Amniotic epithelial cell (primary cell): Measurements from ENCODE around the gene NAV2.
"Not testable (repeated sequence)": the region's sequence is repeated elsewhere in the genome, so short reads cannot be mapped to it uniquely, and the experiment has no call there.

Experiments used
- DNase-seq: peaks from one replicate; pipeline ENCODE4 v3.0.0-alpha.2; 2010; ENCODE audit warnings: low read depth

Gene NAV2

DNA sequence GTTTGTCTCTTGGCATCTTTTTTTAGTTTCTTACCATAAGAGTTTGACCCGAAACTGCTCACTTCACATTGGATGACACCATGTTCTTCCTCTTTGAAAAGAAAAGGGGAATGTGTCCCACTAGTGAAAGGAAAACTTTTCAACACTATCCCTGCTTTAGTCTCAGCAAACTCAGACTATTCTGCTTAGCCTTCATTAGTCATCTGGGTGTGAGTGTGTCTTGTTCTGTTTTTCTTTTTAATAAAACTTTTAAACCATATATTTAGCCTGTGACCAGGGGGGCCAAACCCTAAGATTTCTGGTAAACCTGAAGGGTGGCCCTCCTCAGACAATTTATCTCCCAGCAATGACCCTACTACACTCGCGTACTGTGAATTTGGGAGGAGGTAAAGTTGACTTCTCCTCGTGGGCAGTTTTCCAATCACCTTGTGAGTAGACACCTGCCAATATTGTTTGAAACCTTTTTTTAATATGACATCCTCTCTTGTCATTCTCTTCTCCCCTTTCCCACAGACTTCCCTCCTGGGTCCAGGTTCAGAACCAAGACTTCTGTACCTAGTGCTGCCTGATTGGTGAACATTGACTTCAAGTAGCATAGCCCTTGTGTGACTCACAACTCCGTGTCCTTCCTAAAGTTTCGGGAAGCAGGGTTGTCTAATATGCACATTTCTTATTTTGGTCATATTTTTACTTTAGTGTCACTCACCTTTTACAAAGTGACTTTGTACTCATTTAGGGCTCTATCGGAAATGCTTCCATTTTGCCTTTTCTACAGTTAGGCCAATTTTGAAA, 407.7 kb downstream of the NAV2 start:
- no peak for DNase-seq

DNA sequence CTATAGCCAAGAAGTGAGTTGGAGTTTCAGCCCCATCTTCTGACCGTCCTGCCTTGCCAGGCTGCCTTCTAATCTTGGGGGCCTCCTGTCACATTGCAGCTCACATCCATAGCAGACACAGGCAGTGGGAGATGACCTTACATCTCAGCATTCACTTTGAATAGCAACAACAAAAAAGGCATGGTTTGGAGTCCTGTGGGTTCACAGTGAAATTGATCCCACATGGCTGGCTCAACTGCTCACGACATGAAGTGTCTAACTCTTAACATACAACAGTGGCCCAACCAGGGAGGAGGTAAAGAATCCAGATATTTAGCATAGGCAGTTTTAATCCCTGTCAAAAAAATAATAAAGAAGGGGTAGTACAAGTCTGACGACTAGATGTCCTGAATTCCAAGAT, 409.5 kb downstream of the NAV2 start:
- DNase-seq: no peak

DNA sequence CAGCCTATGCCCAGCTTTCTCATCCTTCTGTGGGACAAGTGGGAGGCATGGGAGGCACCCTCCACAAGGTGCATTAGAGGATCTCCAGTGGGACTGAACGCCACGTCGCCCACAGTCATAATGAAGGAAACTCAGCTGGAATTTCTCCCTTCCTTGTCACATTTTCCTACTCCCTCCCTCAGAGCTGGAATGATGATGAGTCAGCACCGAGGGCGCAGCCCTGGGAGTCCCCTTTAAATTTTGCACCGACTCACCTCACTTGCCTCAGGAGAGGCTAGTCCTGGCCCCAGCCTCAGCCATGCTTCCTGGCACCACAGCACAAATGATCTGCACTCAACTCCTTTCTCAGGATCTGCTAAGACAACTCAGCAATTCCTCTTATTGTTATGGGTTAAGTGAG, 413.3 kb downstream of the NAV2 start:
- DNase-seq: peak; percentile 15

GRCh38 chr11:20126724-20127123, 414.1 kb downstream of the NAV2 start:
- DNase-seq: no peak

DNA sequence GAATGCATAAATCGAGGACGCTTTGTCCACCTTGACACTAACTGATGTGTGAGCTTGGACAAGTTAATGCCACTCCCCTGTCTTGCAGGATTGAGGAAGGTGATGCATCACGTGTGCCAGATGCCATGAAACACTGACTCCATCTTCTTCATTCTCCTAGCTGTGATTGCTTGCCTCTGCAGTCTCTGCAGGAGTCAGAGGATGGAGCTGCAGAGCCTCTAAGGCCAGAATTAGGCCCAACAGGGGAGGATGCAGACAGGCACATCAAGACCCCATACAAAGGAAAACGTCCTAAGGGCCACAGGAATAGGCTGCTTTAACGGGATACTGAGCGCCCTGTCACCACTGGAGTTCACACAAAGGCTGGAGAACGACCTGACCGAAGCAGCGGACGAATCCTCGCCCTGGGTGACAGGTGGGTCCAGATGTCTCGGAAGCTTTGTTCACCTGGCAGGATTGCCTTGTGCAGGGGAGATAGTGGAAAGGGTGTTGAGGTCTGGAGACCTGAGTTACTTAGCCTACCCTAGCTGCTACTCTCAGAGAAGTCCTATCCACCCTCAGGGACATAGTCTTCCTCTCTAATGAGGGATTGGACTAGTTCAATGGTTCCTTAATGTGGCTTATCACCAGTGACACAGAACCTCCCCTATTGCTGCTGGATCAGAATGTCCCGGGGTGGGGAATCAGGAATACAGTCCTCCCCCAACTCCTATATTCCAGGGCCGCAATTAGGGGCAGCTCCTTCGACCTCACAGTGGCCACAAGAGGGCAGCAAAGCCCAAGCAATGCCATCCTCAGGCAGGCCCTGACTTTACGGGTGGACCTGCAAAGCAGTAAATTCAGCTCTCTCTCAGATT, 415.3 kb downstream of the NAV2 start:
- DNase-seq: peak; percentile 51

DNA sequence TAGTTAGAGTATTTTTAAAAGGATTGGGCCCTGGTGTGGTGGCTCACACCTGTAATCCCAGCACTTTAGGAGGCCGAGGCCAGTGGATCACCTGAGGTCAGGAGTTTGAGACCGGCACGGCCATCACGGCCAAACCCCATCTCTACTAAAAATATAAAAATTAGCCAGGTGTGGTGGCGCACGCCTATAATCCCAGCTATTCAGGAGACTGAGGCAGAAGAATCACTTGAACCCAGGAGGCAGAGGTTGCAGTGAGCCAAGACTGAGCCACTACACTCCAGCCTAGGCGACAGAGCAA, 415.8 kb downstream of the NAV2 start:
- not testable (repeated sequence) for DNase-seq

DNA sequence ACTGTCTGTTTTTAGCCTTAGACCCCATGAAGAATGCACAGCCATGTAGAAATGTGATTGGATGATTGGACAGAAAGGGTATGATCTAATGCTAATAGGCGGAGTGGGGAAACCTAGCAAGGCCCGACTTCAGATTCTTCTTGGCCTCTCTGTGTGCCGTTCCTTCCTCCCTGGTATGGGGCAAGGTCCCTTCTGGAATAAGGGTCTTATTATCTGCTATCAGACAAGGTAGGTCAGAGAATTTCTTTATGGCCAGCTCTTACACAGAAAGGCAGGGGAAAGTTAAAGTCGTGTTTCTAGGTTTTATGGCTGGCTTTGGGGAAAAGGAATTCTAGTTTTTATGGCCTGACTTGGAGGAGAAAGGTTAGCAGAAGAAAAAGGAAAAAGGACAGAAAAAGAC, 417.0 kb downstream of the NAV2 start:
- no peak for DNase-seq

- DNase-seq: peak; percentile 36
These were observed 419.4 kb downstream of the NAV2 start for GRCh38 chr11:20131788-20132666.

DNA sequence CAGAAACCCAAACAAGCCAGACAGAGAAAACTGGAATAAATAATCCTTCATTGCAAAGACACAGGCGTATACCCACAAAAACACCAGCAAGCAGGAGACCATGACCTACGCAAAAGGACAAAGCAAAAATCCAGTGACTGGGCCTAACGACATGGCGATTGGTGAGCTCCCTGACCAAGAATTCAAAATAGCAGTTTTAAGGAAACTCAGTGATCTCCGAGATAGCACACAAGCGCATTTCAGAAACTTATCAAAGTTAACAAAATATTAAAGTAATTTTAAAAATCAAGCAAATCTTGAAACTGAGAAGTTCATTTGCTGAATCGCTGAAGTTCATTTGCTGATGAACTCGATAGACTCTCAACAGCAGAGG, 420.0 kb downstream of the NAV2 start:
- no peak for DNase-seq

GRCh38 chr11:20134991-20135736, 422.5 kb downstream of the NAV2 start:
- DNase-seq: peak; percentile 12

- DNase-seq: no peak
These were observed 425.0 kb downstream of the NAV2 start for GRCh38 chr11:20137637-20138036.

- no peak for DNase-seq
These were observed 426.1 kb downstream of the NAV2 start for GRCh38 chr11:20138707-20139106.

GRCh38 chr11:20154381-20154780, 441.7 kb downstream of the NAV2 start:
- DNase-seq: no peak

DNA sequence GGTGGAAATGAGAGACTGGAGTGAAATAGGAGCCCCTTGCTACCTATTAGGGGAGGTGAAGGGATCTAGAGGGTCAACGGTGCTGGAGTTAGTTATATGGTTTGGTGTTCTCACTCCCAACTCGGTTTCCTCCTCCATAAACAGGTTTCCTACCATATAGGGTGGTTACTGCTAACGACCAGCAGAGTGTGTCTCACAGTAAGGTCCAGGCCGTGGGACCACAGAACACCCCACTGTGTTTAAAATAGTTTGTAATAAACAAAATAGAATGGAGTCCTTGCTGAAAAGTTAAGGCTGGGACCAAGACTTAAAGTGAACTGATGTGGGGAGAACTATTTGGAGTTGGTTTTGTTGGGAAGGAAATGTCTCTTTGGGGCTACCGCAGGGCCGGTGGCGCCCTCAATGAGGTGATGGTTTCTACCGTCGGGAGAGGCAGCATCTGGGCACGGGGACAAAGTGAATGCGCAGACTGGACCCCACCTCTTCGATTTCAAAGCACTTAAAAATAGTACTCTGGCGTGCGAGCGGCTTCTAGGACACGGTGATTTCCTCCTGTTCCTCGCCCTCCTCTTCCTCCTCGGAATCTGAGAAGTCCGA, 443.1 kb downstream of the NAV2 start:
- no peak for DNase-seq

DNA sequence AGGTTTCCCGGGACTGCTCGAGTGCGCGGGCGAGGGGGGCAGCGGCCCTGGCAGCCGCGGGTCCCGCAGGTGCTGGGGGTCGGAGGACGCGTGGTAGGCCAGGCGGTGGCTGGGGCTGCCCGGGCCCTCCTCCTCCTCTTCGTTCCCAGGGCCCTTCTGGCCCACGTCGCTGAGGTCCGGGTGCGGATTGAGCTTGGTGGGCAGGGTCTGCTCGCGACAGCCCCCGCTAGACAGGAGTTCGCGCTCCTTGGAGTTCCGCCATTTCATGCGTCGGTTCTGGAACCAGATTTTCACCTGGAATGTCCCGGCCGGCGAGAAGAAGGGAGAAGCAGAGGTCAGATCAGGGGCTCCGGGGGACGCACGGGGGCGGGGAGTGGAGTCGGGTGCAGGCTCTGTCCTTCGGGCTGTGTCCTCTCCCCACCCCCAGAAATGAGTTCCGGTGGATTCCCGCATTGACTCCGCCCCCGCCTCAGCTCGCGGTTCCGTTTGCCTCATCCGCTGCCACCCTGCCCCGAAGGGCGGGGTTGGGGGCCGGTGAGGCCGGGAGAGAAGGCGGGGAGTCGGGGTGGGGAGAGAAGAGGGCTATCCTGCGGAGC, 443.7 kb downstream of the NAV2 start:
- DNase-seq: no peak

GRCh38 chr11:20156876-20157613, 444.4 kb downstream of the NAV2 start:
- no peak for DNase-seq

DNA sequence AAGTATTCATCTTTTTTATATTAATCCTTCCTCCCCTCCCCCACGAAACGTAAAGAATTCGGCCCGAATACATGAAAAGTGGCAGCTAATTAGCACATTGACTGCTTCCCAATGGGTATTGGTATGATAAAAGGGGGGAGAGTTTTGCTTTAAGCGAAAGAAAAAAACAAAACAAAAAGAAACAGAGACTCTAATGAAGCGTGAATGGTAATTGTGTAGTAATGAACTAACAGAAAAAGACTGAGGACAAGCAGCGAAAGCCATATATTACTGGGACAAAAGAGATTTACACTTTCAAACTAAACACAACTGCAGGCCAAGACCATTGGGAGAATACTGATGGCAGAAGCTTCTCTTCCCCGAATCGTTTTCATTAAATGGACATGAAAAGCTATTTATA, 445.1 kb downstream of the NAV2 start:
- DNase-seq: no peak

DNA sequence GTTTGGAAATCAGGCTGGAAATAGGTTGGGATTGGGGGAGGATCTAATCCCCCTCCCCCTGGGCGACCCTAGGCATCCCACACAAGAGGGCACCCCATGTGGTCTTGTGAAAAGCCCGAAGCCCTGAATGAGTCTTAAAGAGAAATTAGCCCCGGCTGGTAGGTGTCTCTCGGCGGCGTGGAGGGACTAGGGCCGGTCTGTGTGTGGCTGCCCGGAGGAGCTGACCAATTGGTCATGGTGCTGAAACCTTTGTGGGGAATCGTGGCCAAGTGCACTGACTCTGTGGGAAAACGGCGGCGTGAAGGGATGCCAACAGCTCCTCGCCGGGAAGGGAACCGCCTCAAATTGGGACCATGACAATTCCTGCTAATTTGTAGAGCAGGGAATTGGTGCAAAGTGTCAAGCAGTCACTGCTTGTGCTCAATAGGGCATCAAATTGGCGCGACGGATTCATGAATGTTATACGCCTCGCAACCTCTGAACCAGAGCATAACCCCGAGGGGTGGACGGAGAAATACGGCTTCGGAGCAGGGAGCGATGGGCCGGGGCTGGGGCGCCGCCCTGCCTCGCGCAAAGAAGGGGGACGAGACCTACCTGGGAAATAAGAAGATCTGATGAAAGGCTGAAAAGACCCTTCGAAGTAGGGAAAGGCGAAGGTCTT, 446.1 kb downstream of the NAV2 start:
- peak; percentile 64 for DNase-seq

DNA sequence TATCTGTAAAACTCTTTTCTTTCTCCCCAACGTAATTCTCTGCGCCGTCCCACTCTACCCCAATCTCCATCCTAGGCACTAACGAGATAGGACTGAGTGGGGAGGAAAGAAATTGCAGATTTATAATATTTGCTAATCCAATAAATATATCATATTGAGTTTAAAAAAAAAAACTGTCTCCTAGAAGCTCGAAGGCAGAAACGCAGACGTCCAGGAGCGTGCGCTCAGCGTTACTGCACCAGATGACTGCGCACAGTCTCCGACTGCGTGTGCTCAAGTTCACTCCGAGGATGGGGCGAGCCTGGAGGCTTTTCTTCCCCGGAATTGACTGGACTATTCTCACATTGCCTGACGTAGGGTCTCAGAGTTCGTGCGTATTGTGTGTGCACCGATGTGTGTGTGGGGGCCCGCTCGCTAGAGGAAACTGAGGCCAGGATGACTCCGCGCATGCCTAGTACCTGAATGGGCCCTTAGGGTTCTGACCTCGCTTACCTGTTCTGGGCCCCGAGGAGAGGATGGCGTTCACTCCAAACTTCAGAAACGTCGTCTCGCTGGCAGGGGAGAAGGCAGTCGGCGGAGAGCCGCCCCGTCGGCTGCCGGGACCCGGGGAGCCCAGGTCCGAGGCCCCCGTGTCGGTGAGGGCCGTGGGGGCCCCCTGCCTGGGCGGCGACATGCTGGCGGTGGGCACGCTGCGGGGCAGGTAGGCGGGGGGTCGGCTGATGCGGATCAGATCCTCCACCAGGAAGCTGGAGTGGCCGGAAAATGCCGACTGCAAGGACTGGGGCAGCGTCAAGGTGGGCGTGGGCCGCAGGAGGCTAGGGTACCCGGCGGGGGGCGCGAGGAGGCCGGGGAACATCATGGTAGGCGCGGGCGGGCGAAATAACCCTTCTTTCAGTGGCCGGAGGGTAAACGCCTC, 447.1 kb downstream of the NAV2 start:
- no peak for DNase-seq
